T-helper 1 cell (primary cell): ENCODE results near the gene ASMTL.

Experiments
- DNase-seq, 5 donors: peaks; one replicate each; pipeline ENCODE4 v3.0.0-alpha.2; 2012 to 2020

ASMTL gene

DNA sequence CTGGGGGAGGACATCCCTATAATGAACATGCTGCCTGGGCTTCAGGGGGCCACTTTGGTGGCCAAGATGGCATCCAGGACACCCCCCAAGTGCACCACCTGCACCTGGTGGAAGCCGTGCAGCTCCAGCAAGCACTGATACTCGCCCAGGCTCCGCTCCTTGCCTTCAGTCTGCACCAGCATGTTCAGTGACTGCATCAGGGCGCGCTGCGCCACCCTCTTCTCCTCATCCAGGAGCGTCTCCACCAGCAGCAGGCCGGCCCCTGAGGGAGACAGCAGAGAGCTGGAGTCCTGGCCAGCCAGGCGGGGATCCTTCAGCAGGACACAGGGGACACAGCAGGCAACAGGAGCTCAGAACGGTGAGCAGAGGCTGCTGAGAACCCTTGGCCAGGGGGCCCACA, 49.5 kb downstream of the ASMTL start:
- DNase-seq, result no peak

DNA sequence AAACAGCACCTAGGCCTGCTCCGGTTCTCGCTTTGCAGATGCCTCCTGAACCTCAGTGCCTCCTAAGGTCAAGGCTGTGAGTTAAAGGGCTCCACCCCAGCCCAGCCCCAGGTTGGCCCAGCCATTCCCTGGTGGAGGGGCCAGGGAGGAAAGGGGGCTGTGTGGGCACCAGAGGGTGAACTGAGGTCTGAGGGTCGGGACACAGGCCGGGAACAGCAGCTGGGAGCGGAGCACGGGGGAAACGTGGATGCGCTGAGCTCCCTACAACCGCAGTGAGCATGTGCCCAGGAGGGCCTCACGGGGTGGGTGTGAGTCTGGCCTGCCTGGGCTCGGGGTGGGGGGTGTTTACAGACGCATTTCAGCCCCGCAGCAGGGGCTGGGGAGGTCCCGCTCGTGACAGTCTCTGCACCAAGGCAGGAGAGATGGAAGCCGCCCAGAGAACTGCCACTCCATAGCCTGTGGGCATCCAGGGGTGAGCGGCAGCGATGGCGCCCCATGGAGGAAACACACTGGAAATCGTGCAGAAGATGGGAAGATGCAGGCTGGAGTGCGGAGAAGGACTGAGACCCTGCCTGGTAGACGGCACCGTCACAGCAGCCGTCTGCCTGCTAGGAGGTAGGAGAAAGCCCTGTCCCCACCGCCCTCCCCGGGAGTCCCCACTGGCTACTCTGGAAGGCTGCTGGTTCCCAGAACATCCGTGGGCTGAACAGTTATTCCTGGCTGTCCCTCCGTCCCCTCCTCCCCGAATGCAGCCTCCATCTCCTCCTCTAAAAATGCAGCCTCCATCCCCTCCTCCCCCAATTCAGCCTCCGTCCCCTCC, 50.9 kb downstream of the ASMTL start:
- DNase-seq, result no peak

DNA sequence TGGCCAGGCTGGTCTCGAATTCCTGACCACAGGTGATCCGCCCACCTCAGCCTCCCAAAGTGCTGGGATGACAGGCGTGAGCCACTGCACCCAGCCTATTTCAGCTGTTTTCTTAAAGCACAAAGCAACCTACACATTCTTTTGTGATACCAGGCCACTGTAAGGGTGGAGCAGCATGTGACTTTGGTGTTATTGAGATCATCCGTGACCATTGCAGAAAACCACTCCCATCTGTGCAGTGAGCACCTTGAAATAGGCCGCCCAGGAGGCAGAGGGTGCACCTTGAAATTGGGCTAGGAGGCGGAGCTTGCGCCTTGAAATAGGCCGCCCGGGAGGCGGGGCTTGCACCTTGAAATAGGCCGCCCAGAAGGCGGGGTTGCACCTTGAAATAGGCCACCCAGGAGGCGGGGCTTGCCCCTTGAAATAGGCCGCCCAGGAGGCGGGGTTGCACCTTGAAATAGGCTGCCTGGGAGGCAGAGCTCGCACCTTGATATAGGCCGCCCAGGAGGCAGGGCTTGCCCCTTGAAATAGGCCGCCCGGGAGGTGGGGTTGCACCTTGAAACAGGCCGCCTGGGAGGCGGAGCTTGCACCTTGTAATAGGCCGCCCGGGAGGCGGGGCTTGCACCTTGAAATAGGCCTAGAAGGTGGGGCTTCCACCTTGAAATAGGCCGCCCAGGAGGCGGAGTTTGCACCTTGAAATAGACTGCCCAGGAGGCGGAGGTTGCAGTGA, 51.8 kb downstream of the ASMTL start:
- DNase-seq, result no peak

DNA sequence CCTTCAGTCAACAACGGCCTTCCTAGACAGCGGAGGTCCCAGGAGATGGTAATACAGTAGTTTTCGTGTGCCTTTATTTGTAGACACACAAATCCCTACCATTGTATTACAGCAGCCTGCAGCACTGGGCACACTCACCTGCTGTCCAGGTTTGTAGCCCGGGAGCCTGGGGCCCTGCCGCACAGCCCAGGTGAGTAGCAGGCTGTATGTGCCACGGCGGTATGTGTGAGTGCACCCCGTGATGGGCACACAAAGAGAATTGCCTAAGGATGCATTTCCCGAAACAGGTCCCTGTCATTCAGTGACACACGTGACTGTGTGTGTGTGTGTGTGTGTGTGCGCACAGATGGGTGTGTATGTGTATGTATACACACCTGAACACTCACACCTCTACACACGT, 52.7 kb downstream of the ASMTL start:
- no peak for DNase-seq

DNA sequence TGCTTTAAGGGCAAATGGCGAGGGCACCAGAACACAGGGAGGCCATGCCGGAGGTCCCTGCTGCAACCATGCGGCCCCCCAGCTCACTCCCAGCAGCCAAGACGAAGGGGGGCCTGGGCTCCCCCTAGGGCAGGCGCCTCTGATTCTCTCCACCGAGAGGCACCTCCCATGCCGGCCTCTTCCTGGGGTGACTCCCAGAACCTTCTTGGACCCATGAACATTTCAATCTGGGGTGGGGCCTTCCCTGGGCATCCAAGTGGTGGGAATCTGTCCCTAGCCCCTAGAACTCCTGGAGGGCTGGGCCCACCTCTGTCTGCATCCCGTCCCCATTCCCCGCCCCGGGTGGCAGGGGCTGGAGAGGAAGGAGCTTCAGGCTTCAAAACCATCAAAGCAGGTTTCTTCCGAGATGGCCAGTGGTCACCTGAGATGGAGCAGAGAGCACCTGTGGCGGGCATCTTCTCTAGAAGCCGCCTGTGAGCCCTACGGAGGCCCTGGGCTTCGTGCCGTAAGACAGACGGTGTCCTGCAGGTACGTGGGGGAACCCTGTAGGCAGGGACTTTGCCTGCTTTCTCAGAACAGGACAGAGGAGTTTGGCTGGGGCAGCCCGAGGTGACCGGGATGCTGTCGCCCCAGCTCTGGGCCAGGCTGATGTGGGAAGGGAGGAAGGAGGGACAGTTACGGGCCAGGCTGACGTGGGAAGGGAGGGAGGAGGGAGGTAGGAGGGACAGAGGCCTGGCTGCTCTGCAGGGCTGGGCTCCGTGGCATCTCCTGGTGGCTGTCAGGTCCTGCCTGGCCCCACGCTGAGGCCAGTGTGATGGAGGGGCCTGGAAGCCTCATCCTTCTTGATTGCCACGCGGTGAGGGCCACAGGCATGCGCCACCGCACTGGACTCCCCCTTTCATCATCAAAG, 54.0 kb downstream of the ASMTL start:
- DNase-seq, result no peak

DNA sequence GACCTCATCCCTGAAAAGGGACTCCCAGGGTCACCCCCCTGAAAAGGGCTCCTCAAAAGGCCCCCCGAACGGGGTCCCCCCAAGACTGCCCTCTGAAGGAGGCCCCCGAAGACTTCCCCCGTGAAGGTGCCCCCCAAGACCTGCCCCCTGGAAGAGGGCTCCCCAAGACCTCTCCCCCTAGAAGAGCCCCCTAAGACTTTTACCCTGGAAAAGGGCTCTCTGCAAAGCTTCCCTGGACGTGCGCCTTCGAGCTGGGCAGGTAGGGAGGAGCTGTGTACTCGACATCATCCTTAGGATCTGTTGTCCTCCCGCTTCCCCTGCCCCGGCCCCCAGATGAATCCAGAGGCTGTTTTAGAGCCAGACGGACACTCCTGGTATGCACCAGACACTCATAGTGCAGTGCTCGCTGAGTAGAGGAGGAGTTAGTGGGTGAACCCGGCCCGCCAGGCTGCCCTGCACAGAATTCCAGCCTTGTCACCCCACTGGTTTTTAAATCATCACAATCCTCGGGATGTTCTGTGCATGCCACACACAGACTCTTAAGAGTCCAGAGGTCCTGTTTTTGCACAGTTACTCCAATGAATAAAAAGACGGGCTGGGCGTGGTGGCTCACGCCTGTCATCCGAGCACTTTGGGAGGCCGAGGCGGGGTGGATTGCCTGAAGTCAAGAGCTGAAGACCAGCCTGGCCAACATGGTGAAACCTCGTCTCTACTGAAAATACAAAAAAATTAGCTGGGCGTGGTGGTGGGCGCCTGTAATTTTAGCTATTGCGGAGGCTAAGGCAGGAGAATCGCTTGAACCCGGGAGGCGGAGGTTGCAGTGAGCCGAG, 55.1 kb downstream of the ASMTL start:
- DNase-seq, result no peak

GRCh38 chrX:1397001-1397400, 55.7 kb downstream of the ASMTL start:
- no peak for DNase-seq

DNA sequence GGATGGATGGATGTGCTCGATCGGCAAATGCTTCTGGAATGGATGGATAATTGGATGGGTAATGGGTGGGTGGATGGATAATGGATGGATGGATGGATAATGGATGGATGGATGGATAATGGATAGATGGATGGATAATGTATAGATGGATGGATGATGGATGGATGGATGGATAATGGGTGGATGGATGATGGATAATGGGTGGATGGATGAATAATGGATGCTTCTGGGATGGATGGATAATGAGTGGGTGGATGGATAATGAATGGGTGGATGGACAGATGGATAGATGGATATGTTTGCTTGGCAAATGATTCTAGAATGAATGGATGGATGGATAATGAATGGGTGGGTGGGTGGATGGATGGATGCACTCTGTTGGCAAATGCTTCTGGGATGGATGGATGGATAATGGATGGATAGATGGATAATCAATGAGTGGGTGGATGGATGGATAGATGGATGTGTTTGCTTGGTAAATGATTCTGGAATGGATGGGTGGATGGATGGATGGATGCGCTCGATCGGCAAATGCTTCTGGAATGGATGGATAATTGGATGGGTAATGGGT, 57.0 kb downstream of the ASMTL start:
- DNase-seq, result no peak

GRCh38 chrX:1394731-1395501, 57.8 kb downstream of the ASMTL start:
- no peak for DNase-seq

DNA sequence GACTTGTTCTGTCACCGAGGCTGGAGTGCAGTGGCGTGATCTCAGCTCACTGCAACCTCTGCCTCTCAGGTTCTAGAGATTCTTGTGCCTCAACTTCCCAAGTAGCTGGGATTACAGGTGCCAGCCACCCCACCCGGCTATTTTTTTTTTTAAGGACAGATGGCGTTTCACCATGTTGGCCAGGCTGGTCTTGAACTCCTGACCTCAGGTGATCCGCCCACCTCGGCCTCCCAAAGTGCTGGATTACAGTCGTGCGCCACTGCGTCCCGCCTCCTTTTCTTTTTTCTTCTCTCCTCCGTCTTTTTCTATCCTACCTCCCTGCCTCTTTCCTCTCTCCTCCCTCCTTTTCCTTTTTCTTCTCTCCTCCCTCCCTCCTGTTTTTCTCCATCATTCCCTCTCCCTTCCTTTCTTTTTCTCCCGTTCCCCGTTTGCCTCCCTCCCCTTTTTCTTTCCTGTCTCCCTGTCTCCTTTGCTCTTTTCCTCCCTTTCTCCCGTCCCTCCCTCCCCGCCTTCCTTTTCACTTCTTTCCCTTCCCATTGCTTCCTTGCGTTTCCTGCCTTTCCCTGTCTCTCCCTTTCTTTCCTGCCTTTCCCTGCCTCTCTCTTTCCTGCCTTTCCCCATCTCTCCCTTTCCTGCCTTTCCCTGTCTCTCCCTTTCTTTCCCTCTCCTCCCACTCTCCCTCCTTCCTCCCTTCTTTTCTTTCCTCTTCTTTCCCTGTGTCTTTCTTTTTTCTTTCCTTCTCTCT, 58.7 kb downstream of the ASMTL start:
- no peak for DNase-seq

DNA sequence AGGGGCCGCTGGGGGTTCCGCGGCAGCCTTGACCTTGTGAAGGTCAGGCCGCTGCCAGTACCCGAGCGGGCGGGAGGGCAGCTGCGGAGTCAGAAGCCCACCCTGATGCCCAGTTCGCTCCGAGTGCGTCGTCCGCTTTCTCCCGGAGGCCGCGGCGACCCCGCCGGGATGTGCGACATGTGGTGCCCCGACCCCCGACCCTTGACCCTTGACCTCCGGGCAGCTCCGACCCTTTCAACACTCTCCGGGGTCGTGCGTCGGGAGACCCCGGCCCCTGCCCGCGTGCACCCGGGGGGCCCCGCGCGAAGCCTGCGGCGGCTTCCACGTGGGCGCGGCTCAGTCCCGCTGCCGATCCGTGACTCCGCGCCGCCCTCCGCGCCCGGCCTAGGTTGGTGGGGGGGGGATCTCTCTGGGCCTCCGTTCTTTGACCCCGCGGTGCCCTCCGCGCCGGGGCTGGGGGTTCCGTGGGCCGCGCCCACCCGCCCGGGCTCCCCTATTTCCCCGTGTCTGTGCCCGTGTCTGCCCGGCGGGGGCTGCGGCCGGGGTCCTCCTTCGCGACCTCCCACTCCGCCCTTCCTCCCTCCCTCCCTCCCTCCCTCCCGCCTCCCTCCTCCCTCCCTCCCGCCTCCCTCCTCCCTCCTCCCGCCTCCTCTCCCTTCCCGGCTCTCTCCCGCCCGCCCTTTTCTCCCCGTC, 60.2 kb downstream of the ASMTL start:
- DNase-seq, result peak in 1 of 5 donors; percentile 16

DNA sequence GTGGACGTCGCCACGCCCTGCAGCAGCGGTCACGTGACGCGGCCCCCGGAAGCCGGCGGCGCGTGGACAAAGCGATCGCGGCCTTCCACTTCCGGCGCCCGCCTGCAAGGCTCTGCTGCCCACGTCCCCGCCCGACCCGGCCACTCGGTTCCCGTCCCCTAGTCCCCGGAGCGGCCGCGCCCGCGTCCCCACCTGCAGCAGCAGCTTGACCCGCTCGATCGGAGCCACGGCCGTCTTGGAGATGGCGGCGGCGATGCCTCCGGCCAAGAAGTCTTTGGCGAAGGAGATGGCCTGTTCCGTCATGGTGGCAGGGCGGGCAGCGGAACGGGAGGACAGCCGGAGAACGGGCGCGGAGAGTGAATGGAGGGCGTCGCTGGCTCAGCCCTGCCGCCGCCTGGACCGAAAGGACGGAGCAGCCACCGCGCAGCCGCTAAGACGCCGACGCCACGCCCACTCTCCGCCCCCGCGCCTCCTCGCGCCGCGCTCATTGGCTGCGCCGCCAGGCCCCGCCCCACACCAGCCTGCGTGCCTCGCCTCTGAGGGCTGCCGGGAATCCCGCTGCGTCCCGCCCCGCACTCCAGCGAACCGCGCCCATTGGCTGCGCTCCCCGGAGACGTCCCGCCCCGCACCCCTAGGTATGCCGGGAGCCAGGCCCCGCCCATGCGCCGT, 60.9 kb downstream of the ASMTL start, which contains the start of gene SLC25A6:
Gene SLC25A6 (minus strand): TSS at position 407 of the 669 bp plus-strand sequence. CDS start 104 bp downstream, at position 303.
- DNase-seq, result peak; percentile 99 to 100 (median 99)

GRCh38 chrX:1391370-1391706, 61.4 kb downstream of the ASMTL start:
- peak in 1 of 5 donors; percentile 92 for DNase-seq

GRCh38 chrX:1390621-1391369, 61.9 kb downstream of the ASMTL start:
- DNase-seq, result no peak

- no peak for DNase-seq
Observed at GRCh38 chrX:1389993-1390285, 62.8 kb downstream of the ASMTL start.

- no peak for DNase-seq
Observed at GRCh38 chrX:1389181-1389992, 63.3 kb downstream of the ASMTL start.

- no peak for DNase-seq
Observed at GRCh38 chrX:1388651-1389050, 64.1 kb downstream of the ASMTL start.
